Stimulated activated CD8-positive, alpha-beta memory T cell treated with anti-CD3 and anti-CD28 coated beads, Interleukin-7, amount 100 ng/mL, for 1 hour (primary cell): ENCODE results near the gene RSAD1.

Experiments
- DNase-seq, 2 donors: peaks; one replicate each; pipeline ENCODE4 v3.0.0-alpha.2; 2020; ENCODE audit warnings: low read depth in 2 of 2

RSAD1 gene

DNA sequence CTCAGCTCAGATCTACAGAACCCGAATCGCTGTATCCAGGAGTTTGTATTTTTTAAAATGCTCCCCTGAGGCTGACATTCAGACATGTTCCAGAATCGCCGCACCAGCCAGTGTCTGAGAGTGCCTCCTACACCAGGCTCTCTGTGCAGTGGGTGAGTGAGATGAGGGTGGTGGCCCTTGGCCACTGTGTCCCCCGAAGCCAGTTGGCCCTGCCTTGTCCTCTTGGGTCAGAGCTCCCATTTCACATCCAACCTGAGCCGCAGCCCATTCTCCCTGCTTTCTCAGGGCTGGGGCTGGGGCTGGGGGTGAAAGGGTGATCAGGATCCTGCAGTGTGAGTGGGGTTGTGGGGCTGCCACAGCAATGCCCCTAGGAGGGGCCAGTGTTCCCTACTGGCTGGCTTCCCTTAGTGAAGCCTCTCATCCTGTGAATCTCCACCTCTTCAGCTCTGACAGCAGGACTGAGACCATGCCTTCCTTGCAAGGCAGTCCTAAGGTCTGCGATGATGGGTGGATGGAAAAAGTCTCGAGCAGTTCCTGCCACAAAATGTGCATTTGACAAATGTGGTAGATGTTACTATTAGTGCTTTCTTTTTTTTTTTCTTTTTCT, 16.7 kb downstream of the RSAD1 start:
- no peak for DNase-seq

DNA sequence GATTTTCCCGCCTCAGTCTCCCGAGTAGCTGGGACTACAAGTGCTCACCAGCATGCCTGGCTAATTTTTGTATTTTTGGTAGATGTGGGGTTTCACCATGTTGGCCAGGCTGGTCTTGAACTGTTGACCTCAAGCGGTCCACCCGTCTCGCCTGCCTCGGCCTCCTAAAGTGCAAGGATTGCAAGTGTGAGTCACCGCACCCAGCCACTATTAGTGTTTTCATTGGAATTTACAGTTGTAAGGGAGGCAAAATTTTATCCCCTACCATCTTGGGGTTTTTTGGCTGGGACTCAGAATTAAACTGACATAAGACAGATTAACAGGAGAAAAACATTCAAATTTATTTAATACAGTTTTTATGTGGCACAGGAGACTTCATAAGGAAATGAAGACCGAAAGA, 17.3 kb downstream of the RSAD1 start:
- DNase-seq: no peak

DNA sequence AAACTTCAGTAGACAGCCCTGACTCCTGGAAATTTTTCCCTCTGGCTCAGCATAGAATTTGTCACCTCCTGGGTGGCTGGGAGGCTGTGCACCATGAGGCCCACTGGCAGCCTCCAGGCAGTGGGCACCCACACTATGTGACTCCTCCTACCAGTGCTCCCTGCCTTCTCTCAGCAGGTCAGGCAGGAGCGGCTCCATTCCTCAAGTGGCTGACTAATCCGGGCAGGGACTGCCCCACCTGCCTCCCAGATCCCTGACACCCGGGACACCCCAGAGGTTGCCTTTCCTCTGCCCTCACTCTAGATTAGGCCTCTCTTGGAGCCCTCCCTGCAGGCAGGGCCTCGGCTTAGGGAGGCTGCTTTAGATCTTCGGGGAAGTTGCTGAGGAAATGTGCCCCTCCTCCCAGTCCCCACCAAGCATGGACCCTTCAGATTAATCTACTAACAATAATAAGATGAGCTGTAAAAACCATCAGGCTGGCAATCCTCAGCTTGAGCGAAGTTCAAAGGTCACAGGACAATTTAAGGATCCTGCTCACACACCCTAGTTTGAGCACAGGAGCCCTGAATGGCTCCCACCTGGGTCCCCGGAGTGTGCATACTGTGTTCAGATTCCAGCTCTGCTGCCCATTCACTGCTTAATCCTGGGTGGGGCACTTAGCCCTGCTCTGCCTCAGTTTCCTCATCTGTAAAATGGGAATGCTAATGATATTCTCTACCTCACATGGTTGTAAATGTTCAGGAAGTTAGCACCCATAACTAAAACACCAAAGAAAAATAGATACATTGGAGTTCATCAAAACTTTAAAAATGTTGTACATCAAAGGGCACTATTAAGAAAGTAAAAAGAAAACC, 19.6 kb downstream of the RSAD1 start:
- no peak for DNase-seq

DNA sequence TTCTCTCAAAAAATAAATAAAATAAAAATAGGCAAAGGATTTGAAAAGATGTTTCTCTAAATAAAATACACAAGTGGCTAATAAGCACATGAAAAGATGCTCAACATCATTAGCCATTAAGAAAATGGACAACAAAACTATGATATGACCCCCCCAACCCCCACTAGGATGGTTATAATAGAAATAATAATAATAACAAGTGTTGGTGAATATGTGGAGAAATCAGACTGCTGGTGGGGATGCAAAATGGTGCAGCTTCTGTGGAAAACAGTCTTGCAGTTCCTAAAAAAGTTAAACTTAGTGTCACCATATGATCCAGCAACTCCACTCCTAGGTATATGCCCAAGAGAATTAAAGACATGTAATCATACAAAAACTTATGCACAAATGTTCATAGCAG, 20.6 kb downstream of the RSAD1 start:
- no peak for DNase-seq

DNA sequence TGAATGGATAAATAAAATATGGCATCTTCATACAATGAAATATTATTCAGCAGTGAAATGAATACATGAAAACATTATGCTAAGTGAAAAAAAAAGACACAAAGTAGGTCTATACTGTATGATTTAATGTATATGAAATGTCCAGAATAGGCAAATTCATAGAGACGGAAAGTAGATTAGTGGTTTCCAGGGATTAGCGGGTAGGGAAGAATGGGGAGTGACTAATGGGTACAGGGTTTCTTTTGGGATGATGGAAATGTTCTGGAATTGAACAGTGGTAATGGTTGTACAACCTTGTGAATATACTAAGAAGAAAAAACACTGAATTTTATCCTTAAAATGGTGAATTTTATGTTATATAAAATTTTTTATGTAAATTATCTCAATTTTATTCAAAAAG, 21.1 kb downstream of the RSAD1 start:
- DNase-seq: no peak

DNA sequence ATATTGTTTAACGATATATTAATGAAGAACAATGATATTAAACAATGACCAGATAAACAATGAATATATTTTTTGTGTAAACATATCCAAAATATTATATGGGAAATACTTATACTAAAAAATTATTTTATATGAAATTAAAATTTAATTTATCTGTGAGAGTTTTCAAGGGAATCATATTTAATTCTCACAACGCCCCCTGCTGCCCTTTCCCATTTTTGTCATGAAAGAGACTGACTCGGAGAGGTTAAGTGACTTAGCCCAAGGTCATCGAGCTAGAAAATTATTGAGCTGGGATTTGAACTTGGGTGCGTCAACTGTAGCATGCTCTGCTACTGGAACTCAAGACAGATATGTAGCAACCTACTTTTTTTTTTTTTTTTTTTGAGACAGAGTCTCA, 22.4 kb downstream of the RSAD1 start:
- no peak for DNase-seq

DNA sequence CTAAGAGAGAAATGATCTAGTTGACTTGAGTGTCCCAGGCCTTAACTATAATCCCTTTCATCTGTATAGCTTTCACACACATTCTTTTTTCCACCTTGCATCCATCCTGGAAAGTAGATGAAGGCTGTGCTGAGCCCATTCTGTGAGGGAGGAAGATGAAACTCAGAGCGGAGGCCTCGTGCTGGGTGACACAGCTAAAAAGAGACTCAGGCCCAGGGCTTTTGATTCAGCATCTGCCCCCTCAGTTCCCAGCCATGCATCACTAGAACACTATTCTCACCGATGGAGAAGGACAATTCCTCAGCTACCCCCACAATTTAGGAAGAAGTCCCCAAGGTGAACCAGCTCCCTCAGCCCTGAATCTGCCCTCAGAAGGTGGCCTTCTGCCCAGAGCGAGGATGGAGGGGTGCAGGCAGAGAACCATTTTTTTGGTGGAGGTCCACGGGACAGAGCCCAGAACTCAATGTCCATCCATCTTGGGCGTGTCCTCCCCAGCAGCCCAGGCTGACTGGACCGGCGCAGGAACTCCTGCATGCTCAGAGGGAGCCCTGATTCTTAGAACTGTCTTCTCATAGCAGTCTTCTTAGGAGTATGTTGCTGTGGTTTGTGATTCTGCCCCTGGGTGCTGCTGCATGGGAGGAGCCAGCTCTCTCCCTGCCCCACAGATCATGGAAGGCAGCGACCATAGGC, 23.8 kb downstream of the RSAD1 start:
- DNase-seq: no peak

DNA sequence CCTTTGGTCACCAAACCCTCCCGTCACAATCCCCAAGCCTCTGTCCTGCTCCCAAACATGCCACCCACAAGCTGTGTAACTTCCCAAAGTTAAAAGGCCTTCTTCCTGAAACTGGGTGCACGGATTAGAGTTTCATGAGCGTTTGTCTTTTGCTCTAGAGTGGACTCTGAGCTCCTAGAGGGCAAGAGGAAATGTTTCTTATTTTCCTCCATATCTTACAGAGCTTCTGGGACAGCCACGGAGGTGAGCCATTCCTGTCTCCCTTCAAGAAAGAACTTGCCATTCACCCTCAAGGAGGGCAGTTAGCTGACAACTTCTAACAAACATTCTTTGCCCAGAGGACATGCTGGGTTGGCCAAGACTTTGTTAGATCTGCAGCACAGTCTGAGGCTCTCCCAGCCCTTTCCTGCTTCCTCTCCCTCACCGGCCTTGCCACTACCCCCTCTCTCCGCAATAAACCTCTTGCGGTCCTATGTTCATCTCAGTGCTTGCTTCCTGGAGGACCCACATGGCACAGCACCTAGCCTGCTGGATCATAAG, 27.0 kb downstream of the RSAD1 start:
- DNase-seq: no peak

DNA sequence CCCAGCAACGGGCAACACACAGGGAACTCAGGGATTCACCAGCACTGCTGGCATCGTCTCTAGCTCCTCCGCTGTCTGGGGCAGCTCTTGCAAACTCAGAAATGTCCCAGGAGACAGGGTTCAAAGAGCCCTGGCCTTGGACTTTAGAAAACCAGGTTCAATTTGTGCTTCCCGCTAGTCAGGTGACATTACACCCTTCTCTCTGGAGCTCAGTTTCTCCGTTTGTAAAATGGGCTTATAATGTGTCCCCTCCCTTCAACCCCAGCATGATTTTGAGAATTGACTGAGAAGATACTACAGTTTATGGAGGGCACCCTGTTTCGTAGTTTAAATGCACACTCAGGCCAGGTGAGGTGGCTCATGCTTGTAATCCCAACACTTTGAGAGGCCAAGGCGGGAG, 27.6 kb downstream of the RSAD1 start:
- no peak for DNase-seq

DNA sequence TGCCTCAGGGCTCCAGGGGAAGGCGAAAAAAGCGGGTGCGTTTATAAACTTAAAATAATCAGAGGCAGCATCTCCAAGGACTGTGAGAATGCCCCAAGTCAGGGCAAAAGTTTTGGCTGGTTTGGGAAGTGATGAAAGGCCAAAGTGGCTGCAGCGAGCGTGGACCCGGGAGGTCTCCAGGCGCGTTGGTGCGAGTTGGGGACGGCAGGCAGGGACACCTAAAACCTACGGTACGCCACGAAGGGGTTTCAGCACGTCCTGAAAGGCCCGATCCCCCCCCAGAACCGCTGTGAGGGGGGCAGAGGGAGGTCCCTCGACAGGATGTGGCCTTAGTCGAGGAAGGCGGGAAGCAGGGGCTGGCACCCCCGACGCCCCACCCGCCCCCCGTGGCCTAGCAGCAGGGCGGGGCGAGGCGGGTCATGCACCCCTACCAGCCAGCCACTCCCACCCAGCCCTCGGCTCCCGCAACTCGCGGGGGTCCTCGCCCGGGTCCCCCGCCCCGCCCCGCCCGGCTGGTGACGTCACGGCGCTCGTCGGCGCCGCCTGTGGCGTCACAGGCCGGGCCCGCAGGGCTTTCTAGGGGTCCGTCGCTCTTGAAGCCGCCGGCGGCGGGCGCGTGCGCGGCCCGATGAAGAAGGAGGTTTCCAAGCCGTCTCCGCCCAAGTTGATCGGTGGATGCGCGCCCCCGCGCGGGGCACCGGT, 29.4 kb downstream of the RSAD1 start, which contains the start of gene MYCBPAP:
MYCBPAP (plus strand) TSS at position 569 of the 702 bp plus-strand sequence. CDS start 236 bp downstream, outside the sequence.
- peak; percentile 27 to 59 for DNase-seq

DNA sequence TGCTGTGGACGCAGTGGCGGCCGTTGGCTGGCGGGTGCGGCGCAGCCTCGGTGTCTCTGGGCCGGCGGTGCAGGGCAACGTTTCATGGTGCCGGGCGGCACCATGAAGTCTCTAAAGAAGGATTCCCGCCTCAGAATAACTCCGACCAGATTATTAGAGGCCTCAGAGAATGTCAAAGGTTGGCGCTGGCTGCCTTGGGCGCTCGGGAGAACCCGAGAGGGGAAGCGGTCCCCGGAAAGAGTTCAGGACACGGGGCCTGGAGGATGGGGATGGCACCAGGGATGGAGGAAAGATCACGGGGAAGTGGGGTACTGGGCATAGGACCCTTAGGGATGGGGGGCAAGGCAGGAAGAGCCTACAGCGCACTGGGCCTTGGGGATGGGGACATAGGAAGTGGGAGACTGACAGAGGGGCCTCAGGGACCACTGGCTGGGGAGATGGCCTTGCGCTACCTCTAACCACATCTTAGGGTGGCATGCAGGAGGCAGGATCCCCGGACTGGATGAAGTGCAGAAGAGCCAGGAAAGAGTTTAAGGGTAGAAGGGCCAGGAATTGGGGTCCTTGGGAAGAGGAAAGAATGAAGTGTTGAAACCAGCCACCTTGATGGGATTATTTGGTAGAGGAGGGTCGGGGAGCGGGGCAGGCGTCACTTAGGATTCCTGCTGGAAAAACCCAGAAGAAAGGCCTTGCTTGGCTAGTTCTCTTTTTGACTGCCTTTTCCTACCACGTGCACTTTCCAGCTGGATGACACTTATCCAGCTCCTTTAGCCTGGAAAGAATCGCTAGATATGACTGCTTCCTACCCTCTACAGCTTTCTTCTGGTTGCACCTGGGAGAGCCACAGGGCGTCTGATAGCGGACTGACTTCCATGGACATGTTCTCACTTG, 30.2 kb downstream of the RSAD1 start:
- DNase-seq: no peak

DNA sequence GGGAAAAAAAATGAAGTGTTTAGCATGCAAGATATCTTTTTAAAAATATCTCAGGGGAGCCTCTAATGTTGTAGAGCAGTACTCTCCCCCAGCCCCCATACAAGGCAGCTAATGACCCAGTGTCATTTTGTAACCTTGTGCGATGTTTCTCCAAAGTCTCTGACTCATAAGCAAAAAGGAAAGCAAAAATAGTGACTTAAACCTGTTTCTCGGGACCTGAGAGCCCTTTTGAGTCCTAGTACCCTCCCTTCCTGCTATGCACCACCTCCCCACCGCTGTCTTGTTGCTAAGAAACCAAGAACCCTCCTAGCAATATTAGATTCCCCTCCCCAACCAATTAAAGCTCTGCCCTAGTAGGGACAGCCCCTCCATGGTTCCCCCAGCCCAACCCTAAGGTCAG, 32.4 kb downstream of the RSAD1 start:
- no peak for DNase-seq

DNA sequence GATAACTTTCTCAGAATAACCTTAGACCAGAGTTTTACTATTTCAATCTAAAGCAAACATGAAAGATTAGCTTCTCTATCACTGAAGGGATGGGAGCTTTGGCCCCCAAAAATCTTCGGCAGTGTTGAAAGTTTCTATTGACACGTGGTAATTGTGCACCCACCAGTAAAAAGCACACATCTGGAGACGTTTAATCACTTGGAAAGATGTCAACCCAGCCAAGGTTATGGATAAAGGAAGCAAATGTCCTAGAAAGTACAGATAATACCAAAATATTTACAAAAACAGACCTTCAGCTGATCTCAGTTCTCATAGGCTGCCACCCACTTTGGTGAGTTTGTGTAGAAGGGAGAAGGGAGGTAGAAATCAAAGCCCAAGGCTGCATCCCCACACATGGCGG, 34.8 kb downstream of the RSAD1 start:
- DNase-seq: no peak

DNA sequence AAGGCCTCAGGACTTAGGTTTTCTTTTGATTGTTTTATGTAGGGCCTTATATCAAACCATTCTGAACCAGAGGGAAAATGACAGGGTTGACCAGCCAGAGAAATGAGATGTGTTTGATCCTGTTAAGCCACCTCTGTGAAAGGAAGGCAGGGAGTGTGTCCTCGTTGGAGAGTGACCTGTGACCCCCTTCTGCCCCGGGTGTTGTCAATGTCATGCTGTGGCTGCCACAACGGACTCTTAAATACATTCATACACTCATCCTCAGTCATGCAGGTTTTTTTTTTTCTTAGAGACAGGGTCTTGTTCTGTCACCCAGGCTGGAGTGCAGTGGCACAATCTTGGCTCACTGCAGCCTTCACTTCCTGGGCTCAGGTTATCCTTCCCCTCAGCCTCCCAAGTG, 35.7 kb downstream of the RSAD1 start:
- DNase-seq: no peak

DNA sequence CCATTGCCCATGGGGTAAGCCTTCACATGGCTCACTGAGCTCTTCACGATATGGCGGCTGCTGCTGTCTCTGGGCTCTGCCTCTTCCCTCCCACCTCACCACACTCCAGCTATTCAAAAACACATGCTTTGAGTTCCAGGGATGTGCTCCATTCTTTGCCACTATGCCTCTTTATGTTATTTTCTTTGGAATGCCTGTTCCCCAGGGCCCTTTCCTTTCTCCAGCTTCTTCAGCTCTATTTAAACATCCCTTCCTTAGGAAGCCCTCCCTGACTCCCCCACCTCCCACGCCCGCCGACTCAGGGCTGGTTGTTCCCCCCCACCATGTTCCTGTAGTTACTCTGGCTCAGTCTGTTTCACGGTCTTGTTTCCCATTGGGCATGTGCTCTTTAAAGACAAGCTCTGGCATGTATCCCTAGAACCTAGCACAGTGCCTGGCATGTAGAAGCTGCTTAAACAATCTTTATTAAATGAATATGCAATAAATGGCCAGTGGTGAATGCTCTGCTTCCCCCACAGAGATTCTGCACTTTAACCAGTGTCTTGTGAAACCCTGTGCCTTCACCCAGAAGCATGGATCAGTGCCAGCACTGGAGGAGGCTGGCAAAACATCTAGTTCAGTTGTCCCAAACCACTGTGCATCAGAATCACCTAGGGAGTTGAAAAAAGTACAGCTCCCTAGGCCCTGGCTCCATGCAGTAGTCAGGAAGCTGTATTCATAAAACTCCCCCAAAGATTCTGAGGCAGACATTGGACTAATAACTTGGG, 36.5 kb downstream of the RSAD1 start:
- DNase-seq: no peak

DNA sequence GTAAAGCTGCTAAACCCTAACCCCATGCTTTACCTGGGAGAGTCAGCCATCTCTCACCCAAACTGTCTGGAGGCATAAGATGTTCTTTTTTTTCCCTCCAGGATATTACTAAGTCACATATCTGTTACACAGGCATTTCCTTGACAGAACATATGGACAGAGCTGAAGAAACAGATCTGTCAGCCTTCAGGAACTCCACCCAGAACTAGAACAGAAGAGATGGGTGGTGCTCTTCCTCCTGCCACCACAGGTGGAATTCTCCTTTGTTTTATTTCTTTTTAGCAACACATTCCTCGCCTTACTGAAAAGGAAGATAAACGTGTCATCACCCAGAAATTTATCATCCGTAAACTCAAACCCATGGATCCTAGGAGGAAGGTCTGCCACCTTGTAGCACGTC, 38.4 kb downstream of the RSAD1 start:
- DNase-seq: no peak

DNA sequence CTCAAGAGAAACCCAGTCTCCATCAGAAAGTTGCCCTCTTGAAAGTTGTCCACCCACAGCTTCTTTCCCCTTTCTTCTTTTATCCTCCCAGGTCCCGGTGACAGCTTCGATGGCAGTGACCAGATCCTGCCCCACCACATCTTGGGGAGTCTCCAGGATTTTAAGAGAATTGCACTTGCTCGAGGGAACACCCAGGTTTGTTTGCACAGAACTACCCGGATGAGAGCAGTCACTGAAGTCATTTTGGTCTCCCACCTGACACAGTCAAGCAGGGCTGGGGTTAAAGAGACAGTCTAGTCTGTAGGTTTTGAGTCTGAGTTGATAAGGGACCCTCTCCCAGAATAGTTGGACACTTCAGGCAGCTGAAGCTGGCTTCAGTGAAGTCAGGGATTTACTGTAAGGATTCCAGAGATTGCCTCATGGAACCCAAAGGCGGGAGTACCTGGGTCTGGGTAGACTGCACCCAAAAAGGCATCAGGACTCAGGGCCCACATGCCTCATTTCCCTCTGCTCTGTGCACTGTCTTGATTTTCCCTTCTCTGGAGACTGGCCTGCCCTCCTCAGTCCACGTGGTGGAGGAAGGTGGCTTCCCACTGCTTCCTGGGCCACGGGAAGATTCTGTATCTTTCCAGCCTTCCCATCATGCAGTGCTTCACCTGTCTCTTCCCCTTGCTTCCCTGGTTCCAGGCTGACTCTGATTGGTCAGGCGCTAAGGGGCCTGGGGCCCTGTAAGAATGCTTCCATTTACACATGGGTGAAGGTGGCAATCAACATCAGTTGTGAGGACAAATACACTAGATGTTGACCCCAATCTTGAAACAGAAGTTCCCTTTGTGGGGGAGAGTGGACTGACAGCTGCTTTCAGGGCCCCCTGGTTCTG, 39.1 kb downstream of the RSAD1 start:
- no peak for DNase-seq

DNA sequence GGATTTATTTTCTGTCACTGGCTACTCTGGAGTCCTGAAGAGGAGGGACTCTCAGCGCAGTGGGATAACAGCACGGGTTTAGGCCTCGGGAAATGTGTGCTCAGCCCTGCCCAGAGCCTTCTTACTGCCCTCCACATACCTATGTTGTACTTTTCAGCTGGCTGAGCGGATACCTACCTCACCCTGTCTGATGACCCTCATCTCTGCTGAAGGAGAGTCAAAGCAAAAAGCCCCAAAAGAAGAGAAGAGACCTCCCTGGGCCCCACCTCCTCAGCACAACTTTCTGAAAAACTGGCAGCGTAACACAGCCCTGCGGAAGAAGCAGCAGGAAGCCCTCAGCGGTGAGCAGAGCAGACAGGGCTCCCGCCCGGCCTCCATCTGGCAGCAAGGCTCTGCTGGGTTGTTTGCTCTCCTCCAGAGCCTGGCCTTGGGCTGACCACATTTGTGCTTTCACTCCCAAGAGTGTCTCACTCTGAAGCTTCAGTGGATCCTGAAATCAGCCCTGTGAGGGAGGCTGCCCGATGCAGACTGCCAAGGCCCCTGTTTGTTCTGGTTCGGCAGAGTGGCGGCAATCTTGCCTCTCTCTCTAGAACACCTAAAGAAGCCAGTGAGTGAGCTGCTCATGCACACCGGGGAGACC, 39.8 kb downstream of the RSAD1 start:
- no peak for DNase-seq
